CD4-positive, alpha-beta T cell treated with Interleukin-15 for 4 hours (primary cell): ENCODE measurements around the gene RPS14.
"Not testable (repeated sequence)": the region's sequence is repeated elsewhere in the genome, so short reads cannot be mapped to it uniquely, and the experiment has no call there.

Experiments
- DNase-seq: peaks from one replicate; pipeline ENCODE4 v3.0.0-alpha.2; 2020; ENCODE audit warnings: low spot score

Gene RPS14

DNA sequence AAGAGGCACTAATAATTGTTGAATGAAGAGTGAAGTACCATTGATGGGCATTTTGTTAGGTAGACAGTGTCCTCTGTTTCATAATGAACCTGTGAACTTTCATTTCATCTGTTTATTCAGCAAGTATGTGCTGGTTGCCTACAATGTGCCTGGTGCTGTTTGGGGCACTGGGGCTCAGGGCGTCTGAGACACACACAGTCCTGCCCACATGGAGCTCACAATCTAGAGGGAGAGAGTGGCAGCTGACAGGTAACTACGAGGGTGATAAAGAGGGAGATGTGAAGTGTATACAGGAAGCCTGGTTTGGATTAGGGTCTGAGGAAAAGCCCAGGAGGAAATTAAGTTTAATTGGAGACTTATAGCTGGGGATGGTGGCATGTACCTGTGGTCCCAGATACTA, 29.9 kb upstream of the RPS14 start:
- DNase-seq: no peak

DNA sequence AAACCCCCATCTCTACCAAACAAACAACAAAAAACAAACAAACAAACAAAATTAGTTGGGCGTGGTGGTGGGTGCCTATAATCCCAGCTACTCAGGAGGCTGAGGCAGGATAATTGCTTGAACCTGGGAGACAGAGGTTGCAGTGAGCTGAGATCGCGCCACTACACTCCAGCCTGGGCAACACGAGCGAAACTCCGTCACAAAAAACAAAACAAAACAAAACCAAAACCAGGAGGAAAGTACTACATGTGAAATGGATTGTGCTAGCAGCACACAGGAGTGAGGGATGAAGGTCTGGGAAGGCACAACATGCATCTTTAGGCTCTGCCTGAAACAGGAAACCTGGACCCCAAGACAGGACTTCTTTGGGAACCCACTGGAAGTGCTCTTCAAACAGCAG, 27.0 kb upstream of the RPS14 start:
- DNase-seq: not testable (repeated sequence)

DNA sequence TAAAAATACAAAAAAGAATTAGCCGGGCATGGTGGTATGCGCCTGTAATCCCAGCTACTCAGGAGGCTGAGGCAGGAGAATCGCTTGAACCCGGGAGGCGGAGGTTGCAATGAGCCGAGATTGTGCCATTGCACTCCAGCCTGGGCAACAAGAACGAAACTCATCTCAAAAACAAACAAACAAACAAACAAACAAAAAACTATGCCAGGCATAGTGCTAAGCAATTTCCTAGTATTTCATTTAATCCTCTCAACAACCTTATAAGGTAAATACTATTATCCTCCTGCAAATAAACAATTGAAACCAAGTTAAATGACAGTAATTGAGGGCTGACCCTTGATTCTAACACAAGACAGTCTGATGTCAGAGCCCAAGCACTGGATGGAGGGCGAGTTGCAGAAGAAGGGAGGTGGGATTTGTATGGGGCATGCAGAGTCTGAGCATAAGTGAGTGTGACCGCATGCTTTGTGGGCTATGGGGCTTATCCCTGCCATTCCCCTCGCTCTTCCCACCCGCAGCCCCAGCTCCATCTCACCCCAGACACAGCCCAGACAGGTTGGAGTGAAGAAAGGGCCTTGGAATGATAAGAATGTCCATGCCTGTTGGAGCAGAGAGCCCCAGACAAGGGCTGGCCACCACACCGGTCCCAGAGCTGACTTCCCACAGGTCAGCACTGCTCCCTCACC, 24.3 kb upstream of the RPS14 start:
- DNase-seq: no peak

DNA sequence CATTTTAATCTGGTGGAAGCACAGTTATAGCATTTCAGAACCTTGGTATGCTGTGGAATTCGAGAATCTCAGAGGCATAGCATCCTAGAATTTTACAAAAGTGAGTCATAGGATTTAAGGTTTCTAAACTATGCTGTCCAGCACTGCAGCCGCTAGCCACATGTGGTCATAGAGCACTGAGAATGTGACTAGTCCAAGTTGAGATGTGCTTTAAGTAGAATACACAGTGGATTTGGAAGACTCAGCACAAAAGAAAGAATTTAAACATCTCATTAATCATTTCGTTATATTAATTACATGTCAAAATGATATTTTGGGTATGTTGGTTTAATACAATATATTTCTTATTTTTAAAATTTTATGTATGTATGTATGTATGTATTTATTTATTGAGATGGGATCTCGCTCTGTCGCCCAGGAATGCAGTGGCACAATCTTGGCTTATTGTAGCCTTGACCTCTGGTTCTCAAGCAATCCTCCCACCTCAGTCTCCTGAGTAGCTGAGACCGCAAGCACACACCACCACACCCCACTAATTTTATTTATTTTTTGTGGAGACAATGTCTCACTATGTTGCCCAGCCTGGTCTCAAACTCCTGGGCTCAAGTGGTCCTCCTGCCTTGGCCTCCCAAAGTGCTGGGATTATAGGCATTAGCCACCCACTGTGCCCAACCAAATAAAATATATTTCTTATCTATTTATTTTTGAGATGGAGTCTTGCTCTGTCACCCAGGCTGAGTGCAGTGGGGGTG, 20.4 kb upstream of the RPS14 start:
- no peak for DNase-seq

DNA sequence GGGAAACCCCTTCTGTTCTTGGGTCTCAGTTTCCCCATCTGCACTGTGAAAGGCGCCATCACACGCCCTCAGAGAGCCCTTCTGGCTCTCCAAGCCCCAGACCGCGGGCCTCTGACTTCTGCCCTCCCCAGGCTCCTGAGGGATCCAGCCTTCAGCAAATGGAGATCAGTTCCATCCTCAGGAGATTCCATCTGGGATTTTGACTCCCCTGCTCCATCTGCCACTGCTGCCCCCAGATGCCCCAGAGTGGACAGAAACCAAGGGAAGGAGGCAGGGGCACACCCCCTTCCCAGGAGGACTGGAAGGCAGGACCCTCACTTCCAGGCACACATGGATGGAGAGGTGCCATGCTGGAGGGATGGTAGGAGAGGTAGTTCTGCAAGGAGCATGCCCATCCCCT, 18.7 kb upstream of the RPS14 start:
- no peak for DNase-seq

DNA sequence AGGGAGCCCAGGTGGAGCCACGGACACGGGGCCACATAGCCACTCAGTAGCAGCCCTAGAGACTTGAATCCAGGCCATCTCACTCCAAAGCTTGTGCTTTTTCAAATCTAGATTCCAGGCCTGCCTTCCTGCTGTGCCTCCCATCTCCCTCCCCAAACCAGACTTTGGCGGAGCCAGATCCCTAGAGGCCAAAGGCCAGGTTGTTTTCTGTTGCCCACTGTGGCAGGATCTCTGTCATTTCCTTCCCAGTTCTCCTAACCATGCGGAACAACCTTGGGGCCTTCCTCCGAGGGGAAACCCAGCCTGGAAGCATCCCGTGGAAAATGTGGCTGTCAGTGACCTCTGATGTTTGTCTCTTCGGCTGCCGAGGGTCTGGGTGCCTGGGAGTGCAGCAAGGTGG, 16.4 kb upstream of the RPS14 start:
- no peak for DNase-seq

DNA sequence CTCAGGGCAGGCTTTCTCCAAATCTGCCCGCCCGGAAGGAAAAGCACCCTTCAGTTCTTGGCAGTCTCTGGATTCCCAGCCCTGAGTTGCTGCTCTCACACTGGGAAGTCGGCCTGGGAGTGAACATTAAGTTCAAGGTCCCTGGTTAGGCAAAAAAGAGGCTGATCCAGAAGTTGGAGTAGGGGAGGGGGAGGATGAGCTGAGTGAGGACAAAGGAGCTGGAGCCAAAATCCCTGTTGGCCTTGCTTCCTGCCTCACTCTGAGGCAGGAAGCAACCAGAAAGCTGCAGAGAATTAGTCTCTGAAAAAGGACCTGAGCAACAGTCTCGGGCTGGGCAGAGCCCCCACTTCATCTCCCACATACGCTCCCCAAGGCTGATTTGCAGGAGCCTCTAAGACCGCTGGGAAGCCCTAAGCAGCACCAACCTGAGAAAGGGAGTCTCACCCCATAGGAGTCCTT, 15.0 kb upstream of the RPS14 start:
- no peak for DNase-seq

DNA sequence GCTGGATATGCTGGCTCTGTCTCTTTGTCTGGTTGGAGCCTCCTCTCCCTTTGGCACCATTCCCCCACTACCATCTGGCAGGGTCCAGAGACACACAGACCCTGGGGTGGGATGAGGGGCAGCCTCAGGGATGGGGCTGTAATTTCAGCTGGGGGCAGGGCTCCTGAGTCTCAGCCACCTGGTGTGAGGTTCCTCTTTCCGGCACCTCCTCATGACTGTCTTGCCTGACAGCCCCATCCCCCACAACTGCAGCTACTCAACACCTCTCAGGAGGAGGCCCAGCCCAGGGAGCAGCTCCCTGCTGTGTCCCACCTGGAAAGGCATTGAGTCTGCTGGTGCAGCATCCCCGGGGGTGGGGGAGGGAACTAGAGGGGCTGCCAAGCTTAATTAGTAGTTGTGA, 11.7 kb upstream of the RPS14 start:
- no peak for DNase-seq

DNA sequence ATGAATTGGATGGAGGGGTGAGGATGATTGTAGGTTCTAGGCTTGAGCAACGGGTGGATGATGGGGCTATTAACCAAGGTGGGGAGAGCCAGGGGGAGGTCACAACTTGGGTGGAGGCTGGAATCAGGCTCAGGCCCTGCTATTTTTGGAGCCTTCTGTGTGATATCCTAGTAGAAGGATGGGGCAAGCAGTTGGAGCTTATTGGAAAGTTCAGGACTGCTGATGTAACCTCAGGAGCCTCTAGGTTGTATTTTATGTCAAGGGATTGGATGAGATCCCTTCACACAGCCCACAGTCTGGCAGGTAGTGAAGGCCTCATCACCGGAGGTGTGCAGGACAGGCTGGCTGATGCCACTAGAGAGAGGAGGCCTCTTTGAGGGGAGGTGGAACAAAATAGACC, 11.2 kb upstream of the RPS14 start:
- no peak for DNase-seq

DNA sequence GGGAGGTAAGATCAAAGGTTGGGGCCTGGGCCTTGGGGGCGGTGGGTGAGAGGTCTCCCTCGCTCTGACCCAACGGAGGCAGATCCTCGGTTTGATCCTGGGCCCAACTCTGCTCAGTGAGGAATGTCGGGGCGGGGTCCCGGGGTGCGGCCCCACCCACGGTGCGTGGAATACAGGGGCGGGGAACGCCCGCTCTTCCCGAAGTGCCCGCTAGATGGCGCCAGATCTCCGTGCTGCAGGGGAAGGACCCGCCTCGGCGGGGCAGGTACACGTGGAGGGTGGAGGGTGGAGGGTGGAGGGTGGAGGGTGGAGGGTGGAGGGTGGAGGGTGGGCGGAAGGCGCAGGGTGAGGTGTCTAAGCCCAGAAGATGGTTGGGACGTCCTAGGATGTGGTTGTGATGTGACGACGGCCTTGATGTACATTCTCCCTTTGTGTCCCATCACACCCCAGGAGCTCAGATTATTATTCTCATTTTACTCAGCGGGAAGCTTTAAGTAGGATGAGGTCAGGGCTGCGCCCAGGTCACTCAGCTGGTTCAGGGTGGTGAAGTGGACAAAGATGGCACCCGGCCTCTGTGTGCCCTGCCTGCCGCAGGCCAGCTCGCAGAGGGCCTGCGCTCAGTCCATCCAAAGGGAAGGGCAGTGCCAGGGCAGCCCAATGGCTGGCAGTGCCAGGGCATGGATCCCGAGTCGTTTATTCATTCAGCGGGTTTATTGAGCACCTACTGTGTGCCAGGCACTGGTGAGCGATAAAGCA, 9.4 kb upstream of the RPS14 start:
- DNase-seq: peak; percentile 86

DNA sequence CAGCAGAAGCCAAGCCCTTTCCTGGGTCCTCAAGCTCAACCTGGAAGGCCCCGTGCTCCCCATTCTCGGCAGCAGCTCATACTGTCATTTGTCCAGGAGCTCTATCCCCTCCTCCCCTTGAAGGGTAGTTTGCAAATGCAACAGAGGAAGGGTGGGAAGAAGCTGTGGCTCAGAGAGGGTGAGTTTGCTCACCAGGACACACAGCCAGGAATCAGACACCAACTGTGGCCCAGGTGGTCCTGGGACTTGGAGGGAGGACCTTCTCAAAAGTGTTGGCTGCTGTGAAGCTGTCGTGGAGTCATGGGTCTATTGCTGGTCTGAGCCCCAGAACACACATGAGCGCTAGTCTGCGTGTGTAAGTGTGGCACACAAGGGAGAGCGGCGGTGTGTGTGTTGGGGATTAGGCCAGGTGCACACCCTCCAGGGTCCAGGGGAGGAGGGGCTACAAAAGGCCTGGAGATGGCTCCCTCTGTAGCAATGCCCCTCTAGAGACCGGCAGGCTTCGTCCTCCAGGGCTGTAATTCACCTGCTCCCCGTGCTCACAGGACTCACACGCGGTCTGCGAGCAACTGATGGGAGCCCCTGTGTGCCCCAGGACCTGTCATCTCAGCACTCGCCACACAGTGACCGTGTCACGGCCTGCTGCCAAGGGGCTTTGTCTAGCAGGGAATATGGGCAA, 8.2 kb upstream of the RPS14 start:
- no peak for DNase-seq

DNA sequence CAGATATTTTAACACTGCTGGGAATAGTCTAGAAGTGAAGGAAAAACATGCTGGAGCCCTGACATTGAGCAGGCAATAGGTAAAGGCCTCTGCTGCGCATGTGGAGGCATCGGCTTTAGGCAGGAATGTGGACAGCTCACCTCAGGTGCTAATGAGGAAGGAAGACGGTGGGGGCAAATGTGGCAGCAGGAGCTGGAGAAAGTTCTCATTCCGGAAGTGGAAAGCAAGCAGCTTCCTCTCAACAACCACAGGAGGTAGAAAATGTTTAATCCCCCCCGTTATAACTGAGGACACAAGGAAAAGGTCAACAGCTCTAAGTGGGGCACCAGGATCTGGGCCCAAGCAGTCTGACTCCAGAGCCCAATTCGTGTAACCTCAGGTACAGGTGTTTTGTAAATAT, 7.6 kb upstream of the RPS14 start:
- DNase-seq: no peak

DNA sequence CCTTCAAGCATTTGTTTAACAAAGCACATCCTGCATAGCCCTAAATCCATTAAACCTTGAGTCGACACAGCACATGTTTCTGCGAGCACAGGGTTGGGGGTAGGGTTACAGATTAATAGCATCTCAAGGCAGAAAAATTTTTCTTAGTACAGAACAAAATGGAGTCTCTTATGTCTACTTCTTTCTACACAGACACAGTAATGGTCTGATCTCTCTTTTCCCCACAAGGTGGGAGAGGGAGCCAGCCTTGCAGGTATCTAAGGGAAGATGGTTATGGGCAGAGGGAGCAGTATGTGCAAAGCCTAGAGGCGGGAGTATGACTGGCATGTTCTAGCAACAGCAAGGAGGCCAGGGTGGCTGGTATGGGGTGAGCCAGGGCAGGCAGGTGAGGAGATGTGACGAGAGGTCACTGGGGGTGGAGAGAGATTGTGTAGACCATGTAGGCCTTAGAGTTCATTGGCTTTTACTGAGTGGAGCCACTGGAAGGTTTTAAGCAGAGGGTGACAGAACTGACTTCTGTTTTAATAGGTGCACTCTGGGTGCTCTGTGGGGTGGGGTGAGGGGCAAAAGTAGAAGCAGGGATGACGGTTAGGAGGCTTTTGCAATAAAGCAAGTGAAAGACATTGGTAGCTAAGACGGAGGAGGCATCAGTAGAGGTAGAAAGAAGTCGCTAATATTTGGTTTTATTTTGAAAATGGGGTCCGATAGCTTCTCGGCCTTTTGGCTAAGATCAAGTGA, 5.1 kb upstream of the RPS14 start:
- DNase-seq: no peak

DNA sequence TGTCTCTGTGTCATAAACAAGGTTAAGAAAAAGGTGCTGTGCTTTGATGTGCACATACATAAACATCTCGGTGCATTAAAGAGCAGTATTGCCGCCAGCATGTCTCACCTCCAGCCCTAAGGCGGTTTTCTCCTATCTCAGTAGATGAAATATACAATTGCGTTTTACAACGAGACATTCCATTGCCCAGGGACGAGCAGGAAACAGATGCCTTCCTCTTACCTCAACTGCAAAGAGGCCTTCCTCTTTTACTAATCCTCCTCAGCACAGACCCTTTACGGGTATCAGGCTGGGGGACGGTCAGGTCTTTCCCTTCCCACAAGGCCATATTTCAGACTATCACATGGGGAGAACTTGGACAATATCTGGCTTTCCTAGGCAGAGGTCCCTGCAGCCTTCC, 4.5 kb upstream of the RPS14 start:
- not testable (repeated sequence) for DNase-seq

DNA sequence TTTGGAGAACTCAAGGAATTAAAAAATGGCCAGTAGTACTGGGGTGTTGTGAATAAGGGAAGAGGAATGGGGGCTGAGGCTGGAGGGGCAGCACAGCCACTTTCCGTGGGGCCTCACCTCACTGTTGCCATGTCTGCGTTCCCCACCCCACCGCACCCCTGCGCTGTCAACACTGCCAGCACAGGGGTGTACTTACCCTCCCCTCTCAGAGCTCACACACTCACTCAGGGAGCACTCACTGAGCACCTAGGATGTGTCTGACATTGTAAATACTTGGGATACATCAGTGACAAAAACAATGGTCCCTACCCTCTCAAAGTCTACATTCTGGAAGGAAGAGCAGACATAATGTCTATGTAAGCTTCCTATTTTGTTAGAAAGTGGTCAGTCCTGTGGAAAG, 3.4 kb upstream of the RPS14 start:
- no peak for DNase-seq

DNA sequence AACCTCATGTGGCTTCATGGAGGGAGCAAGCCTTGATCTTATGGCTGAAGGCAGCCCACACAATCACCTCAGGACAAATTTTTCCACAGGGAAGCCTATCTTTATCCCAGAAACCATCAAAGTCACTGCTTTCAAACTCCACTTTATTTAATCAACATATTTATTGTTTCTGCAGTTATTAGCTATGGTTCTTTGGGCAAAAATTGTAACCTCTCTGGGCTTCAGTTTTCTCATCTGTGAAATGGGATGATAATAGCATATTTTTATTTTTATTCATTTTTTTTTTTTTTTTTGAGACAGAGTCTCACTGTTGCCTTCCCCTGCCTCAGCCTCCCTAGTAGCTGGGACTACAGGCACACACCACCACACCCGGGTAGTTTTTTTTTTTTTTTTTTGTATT, 2.1 kb upstream of the RPS14 start:
- DNase-seq: no peak

DNA sequence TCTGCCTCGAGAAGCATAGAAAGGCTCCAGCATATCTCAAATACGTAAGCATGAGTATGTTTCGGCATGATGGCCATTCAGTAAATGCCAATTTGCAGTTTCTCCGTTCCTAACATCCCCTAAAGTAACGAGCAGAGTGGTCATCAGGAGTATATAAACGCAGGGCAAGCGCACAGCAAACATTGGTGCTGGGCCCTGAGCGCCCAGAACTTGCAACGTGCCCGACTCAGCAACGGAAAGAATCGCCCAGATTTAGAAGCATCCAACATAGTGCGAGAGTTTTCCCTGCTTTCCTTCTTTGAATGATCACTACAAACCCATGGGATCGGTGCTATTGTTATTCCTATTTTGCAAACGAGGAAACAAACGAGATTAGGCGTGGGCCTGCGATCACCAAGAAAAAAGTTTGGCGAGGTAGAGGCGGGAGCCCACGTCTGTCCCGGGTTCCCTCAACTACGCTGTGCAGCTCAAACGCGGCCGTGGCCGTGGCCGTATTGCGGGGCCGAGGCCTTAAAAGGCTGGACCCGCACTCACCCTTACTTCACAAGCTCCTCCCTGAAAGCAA, 505 bp downstream of the RPS14 start:
- DNase-seq: no peak

DNA sequence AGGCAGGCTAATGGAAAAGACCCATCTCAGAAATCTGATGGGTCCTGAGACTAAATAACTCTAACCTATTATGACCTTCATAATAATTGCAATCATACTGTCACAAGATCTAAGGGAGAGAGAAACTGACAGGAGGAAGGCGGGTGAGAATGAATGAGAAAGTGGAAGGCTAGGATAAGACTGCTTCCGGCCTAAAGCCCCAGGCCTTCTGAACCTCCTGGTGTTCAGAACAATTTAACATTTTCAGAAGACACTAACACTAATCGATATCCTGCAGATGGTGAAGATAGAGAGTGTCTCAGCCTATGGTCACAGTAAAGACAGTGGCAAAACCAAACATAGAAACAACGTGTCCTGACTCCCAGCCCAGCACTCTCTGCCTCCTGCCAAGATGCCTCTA, 1.2 kb downstream of the RPS14 start:
- DNase-seq: no peak

DNA sequence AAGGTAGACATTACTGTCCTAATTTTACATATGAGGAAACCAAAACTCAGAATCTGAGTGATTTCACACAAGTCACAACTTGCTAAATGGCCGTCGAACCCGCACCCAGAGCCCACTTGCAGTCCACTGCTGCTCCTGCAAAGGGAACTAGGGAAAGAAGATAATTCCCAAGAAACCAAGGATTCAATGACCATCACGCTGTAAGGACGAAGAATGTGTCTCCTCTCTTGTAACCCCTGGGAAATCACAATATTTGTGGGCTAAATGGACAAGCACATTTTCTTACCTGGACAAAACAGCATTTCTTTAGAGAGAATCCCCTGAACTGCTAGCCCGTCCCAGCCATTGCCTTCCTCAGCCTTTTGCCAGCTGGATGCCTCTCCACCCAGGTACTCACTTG, 2.4 kb downstream of the RPS14 start:
- DNase-seq: no peak

DNA sequence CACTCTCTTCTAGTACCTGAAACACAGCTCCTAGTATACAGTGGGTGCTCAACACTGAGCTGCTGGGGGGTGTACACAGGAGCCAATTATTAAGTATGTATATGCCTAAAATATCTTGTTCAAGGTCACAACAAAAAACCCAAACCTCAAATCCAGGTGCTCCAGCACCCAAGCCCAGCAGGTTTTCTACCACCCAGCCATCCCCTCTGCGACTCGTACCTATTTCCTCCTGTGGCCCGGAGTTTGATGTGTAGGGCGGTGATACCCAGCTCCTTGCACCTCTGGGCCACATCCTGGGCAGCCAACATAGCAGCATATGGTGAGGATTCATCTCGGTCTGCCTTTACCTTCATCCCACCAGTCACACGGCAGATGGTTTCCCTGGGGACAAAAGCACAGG, 3.0 kb downstream of the RPS14 start:
- DNase-seq: no peak

DNA sequence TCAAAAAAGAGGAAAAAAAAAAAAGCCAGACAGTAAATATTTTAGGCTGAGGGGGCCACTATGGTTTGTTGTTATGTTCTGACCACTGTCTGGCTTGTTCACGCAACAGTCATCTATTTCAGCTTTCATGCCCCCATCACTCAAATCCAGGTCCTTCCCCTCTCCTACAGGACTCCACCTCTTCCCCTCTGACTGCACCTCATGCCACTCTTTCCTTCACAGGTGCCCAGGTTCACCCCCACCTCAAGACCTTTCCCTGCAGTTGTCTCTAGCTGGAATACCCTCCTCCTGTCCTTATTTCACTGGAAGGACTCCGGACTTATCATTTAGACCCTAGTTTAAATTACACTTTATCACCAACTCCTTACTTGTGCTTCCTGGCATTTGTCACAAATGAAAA, 3.5 kb downstream of the RPS14 start:
- DNase-seq: no peak

DNA sequence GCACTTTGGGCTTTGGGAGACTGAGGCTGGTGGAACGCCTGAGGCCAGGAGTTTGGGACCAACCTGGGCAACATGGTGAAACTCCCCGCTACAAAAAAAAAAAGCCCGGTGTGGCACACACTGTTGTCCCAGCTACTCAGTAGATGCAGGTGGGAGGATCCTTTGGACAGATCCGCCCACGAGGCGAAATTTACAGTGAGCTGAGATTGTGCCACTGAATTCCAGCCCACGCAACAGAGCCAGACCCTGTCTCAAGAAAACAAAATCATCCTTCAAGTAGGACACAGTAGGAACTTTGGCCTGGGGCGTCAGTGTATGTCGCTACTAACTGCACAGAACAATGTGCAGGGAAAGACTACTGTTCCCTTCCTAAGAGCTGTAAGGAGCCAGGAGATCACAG, 4.8 kb downstream of the RPS14 start:
- DNase-seq: no peak
